Chondrocyte (in vitro differentiated cells): ENCODE results near the gene LRRC28. TPM values are rescaled to one million over a fixed set of nuclear protein-coding genes. Genes with fewer than 3 reads are reported as not detected.

ENCODE experiments used
- DNase-seq: peaks from one replicate; pipeline ENCODE4 v3.0.0; 2021; ENCODE audit warnings: mixed read lengths, low spot score
- H3K27ac Mint-ChIP-seq: one replicate; pipeline ENCODE4 v1.8.0; 2021; ENCODE audit warnings: mild to moderate bottlenecking, moderate library complexity, mixed read lengths; ENCODE audit not compliant: unreplicated experiment
- H3K27me3 Mint-ChIP-seq: 2 replicates; pipeline ENCODE4 v1.8.0; 2021; ENCODE audit warnings: low read depth, mixed read lengths
- H3K36me3 Mint-ChIP-seq: 2 replicates; pipeline ENCODE4 v1.8.0; 2021; ENCODE audit warnings: low read depth, mixed read lengths
- H3K4me1 Mint-ChIP-seq: 2 replicates; pipeline ENCODE4 v1.8.0; 2021; ENCODE audit warnings: low read depth, mild to moderate bottlenecking, mixed read lengths
- H3K4me3 Mint-ChIP-seq: one replicate; pipeline ENCODE4 v1.8.0; 2021; ENCODE audit warnings: mild to moderate bottlenecking, moderate library complexity, mixed read lengths; ENCODE audit not compliant: unreplicated experiment
- H3K9me3 Mint-ChIP-seq: 2 replicates; pipeline ENCODE4 v1.8.0; 2021; ENCODE audit warnings: low read depth, mixed read lengths
- CTCF ChIP-seq: fragments of 200-600 bp; sonication (generic); IDR thresholded peaks from 2 replicates; pipeline ENCODE4 v1.5.0; 2021; ENCODE audit warnings: antibody characterized with exemption, mild to moderate bottlenecking, moderate library complexity
- total RNA-seq: library from RNA; stranded (reverse); gene quantifications from 3 replicates; pipeline ENCODE4 v1.2.1, GENCODE V29; 2021

The LRRC28 gene
- total RNA-seq, 1 donor from 2014 or later = 28.5 TPM

GRCh38 chr15:99211926-99212325 is 39.4 kb upstream of the LRRC28 start:
- Mint-ChIP-seq H3K4me3 (no peak overlapping the region), H3K4me1 (peaks cover 14% of the 10 kb centered on the region), H3K27ac (peak overlapping the region; percentile 6), H3K27me3 (no peaks in the 10 kb centered on the region), H3K36me3 (peaks cover 2% of the 10 kb centered on the region), H3K9me3 (no peaks in the 10 kb centered on the region)
- no peak for TF ChIP-seq CTCF
- DNase-seq = no peak

- Mint-ChIP-seq H3K9me3 (no peaks in the 10 kb centered on the region), H3K4me1 (peaks cover 14% of the 10 kb centered on the region), H3K4me3 (no peak overlapping the region), H3K36me3 (peaks cover 3% of the 10 kb centered on the region), H3K27ac (peak overlapping the region; percentile 70), H3K27me3 (no peaks in the 10 kb centered on the region)
- no peak for TF ChIP-seq CTCF
- DNase-seq = no peak
These were observed 38.9 kb upstream of the LRRC28 start for GRCh38 chr15:99212406-99212805.

- H3K36me3 Mint-ChIP-seq = peaks cover 10% of the 10 kb centered on the region
These were observed 38.0 kb upstream of the LRRC28 start for GRCh38 chr15:99213187-99213811.

GRCh38 chr15:99224372-99225214 is 26.7 kb upstream of the LRRC28 start:
- peaks cover 32% of the 10 kb centered on the region for H3K36me3 Mint-ChIP-seq
- TF ChIP-seq CTCF = no peak

More at GRCh38 chr15:99213187-99213811, 38.0 kb upstream of the LRRC28 start:
- H3K4me3 Mint-ChIP-seq = no peak overlapping the region
- no peak for DNase-seq
- no peak overlapping the region for H3K27ac Mint-ChIP-seq
- TF ChIP-seq CTCF = peak; percentile 96
- H3K27me3 Mint-ChIP-seq = no peaks in the 10 kb centered on the region
- no peaks in the 10 kb centered on the region for H3K9me3 Mint-ChIP-seq
- H3K4me1 Mint-ChIP-seq = peaks cover 14% of the 10 kb centered on the region

GRCh38 chr15:99226802-99227201 is 24.5 kb upstream of the LRRC28 start:
- no peaks in the 10 kb centered on the region for H3K27me3 Mint-ChIP-seq
- peaks cover 29% of the 10 kb centered on the region for H3K36me3 Mint-ChIP-seq
- no peak overlapping the region for H3K27ac Mint-ChIP-seq
- no peak for TF ChIP-seq CTCF
- DNase-seq = no peak
- no peak overlapping the region for H3K4me3 Mint-ChIP-seq
- no peaks in the 10 kb centered on the region for H3K9me3 Mint-ChIP-seq
- peaks cover 8% of the 10 kb centered on the region for H3K4me1 Mint-ChIP-seq

More at GRCh38 chr15:99224372-99225214, 26.7 kb upstream of the LRRC28 start:
- Mint-ChIP-seq H3K27me3 (no peaks in the 10 kb centered on the region), H3K4me3 (no peak overlapping the region), H3K4me1 (peaks cover 8% of the 10 kb centered on the region), H3K27ac (no peak overlapping the region), H3K9me3 (no peaks in the 10 kb centered on the region)
- no peak for DNase-seq
